H1 (cell line): Measurements from ENCODE around the gene RARA. TPM values are rescaled to one million over a fixed set of nuclear protein-coding genes. Genes with fewer than 3 reads are reported as not detected.

Experiments used
- CTCF ChIA-PET: fragments of 300-600 bp; sonication (Branson Sonifier 250); formaldehyde crosslinking; loops from one replicate; lab custom pipeline; 2021; ENCODE audit not compliant: partially characterized antibody; lab: Charles Lee
- POLR2A ChIA-PET: fragments of 300-600 bp; sonication (Branson Sonifier 250); formaldehyde crosslinking; loops from one replicate; lab custom pipeline; 2021; ENCODE audit warnings: inconsistent platforms; ENCODE audit not compliant: partially characterized antibody; lab: Charles Lee
- DNase-seq, 2 experiments: peaks; one replicate each; pipeline versions ENCODE4 v3.0.0 to v3.0.0-alpha.2; 2010 to 2022; ENCODE audit warnings: low spot score in 2 of 2, low read depth in 1 of 2, mixed read lengths in 1 of 2
- FAIRE-seq: peaks from 2 replicates; lab custom pipeline; 2011; peaks lifted over from hg19 to GRCh38; lab: Jason Lieb, UNC
- H2AFZ ChIP-seq: 2 replicates; pipeline ENCODE4 v1.8.1; 2012; ENCODE audit warnings: low read length, inconsistent platforms
- H2AK5ac ChIP-seq: 2 replicates; pipeline ENCODE4 v1.6.1; 2013; ENCODE audit warnings: low read depth, low read length
- H2BK120ac ChIP-seq: replicated peaks from 2 replicates; pipeline ENCODE3; 2013; ENCODE audit warnings: low read depth, low read length, inconsistent platforms
- H2BK12ac ChIP-seq: 2 replicates; pipeline ENCODE4 v1.6.1; 2013; ENCODE audit warnings: low read depth, low read length
- H2BK15ac ChIP-seq: 2 replicates; pipeline ENCODE4 v1.6.1; 2013; ENCODE audit warnings: low read length
- H2BK20ac ChIP-seq: 2 replicates; pipeline ENCODE4 v1.6.1; 2013; ENCODE audit warnings: low read length
- H2BK5ac ChIP-seq: 2 replicates; pipeline ENCODE4 v1.6.1; 2013; ENCODE audit warnings: low read depth, low read length
- H3K14ac ChIP-seq: 2 replicates; pipeline ENCODE4 v1.6.1; 2013; ENCODE audit warnings: inconsistent platforms; ENCODE audit not compliant: insufficient read length
- H3K18ac ChIP-seq: 2 replicates; pipeline ENCODE4 v1.6.1; 2013; ENCODE audit warnings: low read length; ENCODE audit errors: extremely low read depth
- H3K23ac ChIP-seq: 2 replicates; pipeline ENCODE4 v1.6.1; 2013; ENCODE audit warnings: inconsistent platforms; ENCODE audit not compliant: insufficient read length
- H3K23me2 ChIP-seq: 2 replicates; pipeline ENCODE4 v1.6.1; 2013; ENCODE audit warnings: low read depth, low read length
- H3K27ac ChIP-seq: 2 replicates; pipeline ENCODE4 v1.6.1; 2011; ENCODE audit warnings: low read depth, low read length, inconsistent platforms
- H3K27me3 ChIP-seq, 4 experiments: replicated peaks in 1 of 4; 1 replicate in 1 of 4; 2 replicates in 3 of 4; pipeline versions ENCODE4 v1.6.1 to v1.8.1; 2011 to 2013; ENCODE audit warnings: low read length in 3 of 4, mild to moderate bottlenecking in 3 of 4, inconsistent platforms in 2 of 4, mixed read lengths in 2 of 4, moderate library complexity in 1 of 4; ENCODE audit not compliant: control insufficient read depth in 3 of 4, insufficient read depth in 3 of 4; ENCODE audit errors: extremely low read depth in 1 of 4
- H3K36me3 ChIP-seq, 4 experiments: 2 replicates each; pipeline versions ENCODE4 v1.6.1 to v1.8.1; 2011 to 2013; ENCODE audit warnings: mild to moderate bottlenecking in 4 of 4, low read length in 3 of 4, moderate library complexity in 2 of 4, control low read depth in 1 of 4, inconsistent platforms in 1 of 4; ENCODE audit not compliant: insufficient read depth in 4 of 4, control insufficient read depth in 2 of 4
- H3K4ac ChIP-seq: replicated peaks from 2 replicates; pipeline ENCODE3; 2013; ENCODE audit warnings: low read length, low read depth, mixed read lengths, inconsistent platforms; ENCODE audit not compliant: insufficient read length
- H3K4me1 ChIP-seq, 4 experiments: replicated peaks in 1 of 4; 1 replicate in 1 of 4; 2 replicates in 3 of 4; pipeline versions ENCODE4 v1.6.1 to v1.8.1; 2011 to 2013; ENCODE audit warnings: low read length in 3 of 4, inconsistent platforms in 2 of 4, mixed read lengths in 1 of 4; ENCODE audit not compliant: insufficient read depth in 4 of 4, control insufficient read depth in 3 of 4
- H3K4me2 ChIP-seq, 2 experiments: 2 replicates each; pipeline versions ENCODE4 v1.6.1 to v1.8.1; 2011 to 2013; ENCODE audit warnings: low read depth in 2 of 2, low read length in 2 of 2, control low read depth in 1 of 2, inconsistent platforms in 1 of 2, mild to moderate bottlenecking in 1 of 2; ENCODE audit not compliant: insufficient read depth in 1 of 2
- H3K4me3 ChIP-seq, 4 experiments: fragments of 200-600, 300-600 bp in 1 of 4; sonication (generic), shearing (Covaris generic), sonication (Bioruptor Twin) in 1 of 4; 2 replicates each; pipeline versions ENCODE4 v1.5.1 to v1.8.1; 2011 to 2016; ENCODE audit warnings: low read length in 4 of 4, low read depth in 3 of 4, control low read depth in 2 of 4, inconsistent platforms in 2 of 4, mild to moderate bottlenecking in 2 of 4, mixed read lengths in 1 of 4, moderate library complexity in 1 of 4; ENCODE audit not compliant: insufficient read depth in 2 of 4; ENCODE audit errors: extremely low read depth in 1 of 4
- H3K56ac ChIP-seq: replicated peaks from 2 replicates; pipeline ENCODE3; 2013; ENCODE audit warnings: low read depth, mild to moderate bottlenecking, mixed read lengths, low read length, inconsistent platforms; ENCODE audit not compliant: insufficient read length
- H3K79me1 ChIP-seq: 2 replicates; pipeline ENCODE4 v1.6.1; 2013; ENCODE audit warnings: low read depth, low read length, control low read depth
- H3K79me2 ChIP-seq, 2 experiments: 2 replicates each; pipeline versions ENCODE4 v1.6.1 to v1.8.1; 2012 to 2013; ENCODE audit warnings: low read length in 2 of 2, mild to moderate bottlenecking in 2 of 2, inconsistent platforms in 1 of 2; ENCODE audit not compliant: insufficient read depth in 2 of 2, control insufficient read depth in 1 of 2
- H3K9ac ChIP-seq, 4 experiments: replicated peaks in 1 of 4; 1 replicate in 1 of 4; 2 replicates in 3 of 4; pipeline versions ENCODE4 v1.6.1 to v1.8.1; 2011 to 2013; ENCODE audit warnings: low read depth in 3 of 4, low read length in 3 of 4, control low read depth in 2 of 4, mild to moderate bottlenecking in 2 of 4, moderate library complexity in 2 of 4, inconsistent platforms in 1 of 4; ENCODE audit errors: extremely low read depth in 1 of 4
- H3K9me3 ChIP-seq, 2 experiments: 2 replicates each; pipeline versions ENCODE4 v1.6.1 to v1.8.1; 2012 to 2013; ENCODE audit warnings: mild to moderate bottlenecking in 2 of 2, moderate library complexity in 2 of 2, control low read depth in 1 of 2, inconsistent platforms in 1 of 2, low read depth in 1 of 2, low read length in 1 of 2, mixed read lengths in 1 of 2; ENCODE audit not compliant: insufficient read depth in 2 of 2
- H4K20me1 ChIP-seq, 2 experiments: replicated peaks in 1 of 2; 2 replicates each; pipeline versions ENCODE3 to v1.8.1; 2011 to 2013; ENCODE audit warnings: inconsistent platforms in 2 of 2, low read length in 2 of 2, mild to moderate bottlenecking in 1 of 2; ENCODE audit not compliant: insufficient read depth in 2 of 2, control insufficient read depth in 1 of 2
- H4K5ac ChIP-seq: 2 replicates; pipeline ENCODE4 v1.6.1; 2013; ENCODE audit warnings: low read length, low read depth, mixed read lengths, inconsistent platforms; ENCODE audit not compliant: insufficient read length
- H4K8ac ChIP-seq: 2 replicates; pipeline ENCODE4 v1.8.0; 2013; ENCODE audit warnings: mild to moderate bottlenecking, moderate library complexity, low read length, inconsistent platforms; ENCODE audit not compliant: insufficient read depth; ENCODE audit errors: extremely low read depth
- H4K91ac ChIP-seq: replicated peaks from 2 replicates; pipeline ENCODE3; 2013; ENCODE audit warnings: low read length, mixed read lengths, inconsistent platforms; ENCODE audit not compliant: insufficient read length
- CBX8 ChIP-seq: fragments of 300-800, 300-1000 bp; sonication (generic); IDR thresholded peaks from 2 replicates; pipeline ENCODE4 v1.7.1; 2016; ENCODE audit warnings: low read depth, low read length, borderline replicate concordance
- CEBPB ChIP-seq: IDR thresholded peaks from 2 replicates; pipeline ENCODE4 v1.6.1; 2012; ENCODE audit warnings: low read depth, low read length
- CHD1 ChIP-seq: IDR thresholded peaks from 2 replicates; pipeline ENCODE4 v1.6.1; 2012; ENCODE audit warnings: low read depth, low read length, improper control_type of control experiment
- GABPA ChIP-seq: IDR thresholded peaks from 2 replicates; pipeline ENCODE4 v1.6.1; 2011; ENCODE audit warnings: mild to moderate bottlenecking, low read length, moderate library complexity, borderline replicate concordance; ENCODE audit not compliant: insufficient read depth
- JUN ChIP-seq: IDR thresholded peaks from 2 replicates; pipeline ENCODE4 v1.6.1; 2011; ENCODE audit warnings: low read depth, mild to moderate bottlenecking, improper control_type of control experiment, low read length
- KDM5A ChIP-seq: fragments of 200-600 bp; IDR thresholded peaks from 2 replicates; pipeline ENCODE4 v1.7.1; 2012; ENCODE audit warnings: mild to moderate bottlenecking, low read length, inconsistent platforms, mixed read lengths
- NRF1 ChIP-seq: IDR thresholded peaks from 2 replicates; pipeline ENCODE4 v1.6.1; 2011; ENCODE audit warnings: mild to moderate bottlenecking, low read depth, low read length, improper control_type of control experiment
- POLR2AphosphoS5 ChIP-seq: IDR thresholded peaks from 2 replicates; pipeline ENCODE4 v1.6.1; 2011; ENCODE audit warnings: low read depth, low read length
- RNF2 ChIP-seq: fragments of 200-900, 300-1000 bp; sonication (generic); IDR thresholded peaks from 2 replicates; pipeline ENCODE4 v1.7.1; 2016; ENCODE audit warnings: borderline replicate concordance, low read depth, mild to moderate bottlenecking, antibody characterized with exemption, low read length; ENCODE audit not compliant: poor library complexity, severe bottlenecking; ENCODE audit errors: missing control alignments
- SIX5 ChIP-seq: IDR thresholded peaks from 2 replicates; pipeline ENCODE4 v1.6.1; 2011; ENCODE audit warnings: mild to moderate bottlenecking, low read depth, low read length
- TAF1 ChIP-seq: IDR thresholded peaks from 2 replicates; pipeline ENCODE4 v1.6.1; 2011; ENCODE audit warnings: mild to moderate bottlenecking, low read depth, low read length
- TCF12 ChIP-seq: IDR thresholded peaks from 2 replicates; pipeline ENCODE4 v1.6.1; 2011; ENCODE audit warnings: low read depth, mild to moderate bottlenecking, low read length
- WGBS, 2 experiments: shearing (Covaris generic) in 1 of 2; methylation state at CpG; one replicate each; pipeline versions ENCODE4 v1.1.6 to v1.1.7; 2013 to 2015; ENCODE audit warnings: low lambda C conversion rate in 2 of 2, mixed read lengths in 2 of 2, inconsistent platforms in 1 of 2, low coverage in 1 of 2, missing lambda C conversion rate in 1 of 2; ENCODE audit not compliant: insufficient replicate concordance in 2 of 2, insufficient coverage in 1 of 2, insufficient read length in 1 of 2; ENCODE audit errors: extremely low coverage in 1 of 2, missing lambda C conversion rate in 1 of 2; 5-methylcytosine and 5-hydroxymethylcytosine counted together
- polyA plus RNA-seq, 7 experiments: library from polyadenylated mRNA; depleted of rRNA in 3 of 7; stranded (reverse) in 5 of 7; unstranded in 2 of 7; fragments of >200 nt in 5 of 7; fragments of 200-250 nt in 2 of 7; gene quantifications; 1 replicate in 5 of 7; 2 replicates in 1 of 7; 4 replicates in 1 of 7; pipeline versions ENCODE4 v1.2.1 to v1.2.3, GENCODE V29; 2011 to 2013; ENCODE audit warnings: missing spikeins in 2 of 7, mixed read lengths in 2 of 7
- total RNA-seq: library from RNA; stranded (reverse); fragmentation: NEBNext Ultra II Directional; extraction: Animal tissue kit (Norgen Biotek cat#: 25700); gene quantifications from 2 replicates; pipeline ENCODE4 v1.2.1, GENCODE V29; 2021

The RARA gene
- total and polyA plus RNA-seq, 2 of the 8 experiments (the other 6 are each of a cell fraction or from before 2014, with no cell fraction given): 4.4 to 16.5 TPM

DNA sequence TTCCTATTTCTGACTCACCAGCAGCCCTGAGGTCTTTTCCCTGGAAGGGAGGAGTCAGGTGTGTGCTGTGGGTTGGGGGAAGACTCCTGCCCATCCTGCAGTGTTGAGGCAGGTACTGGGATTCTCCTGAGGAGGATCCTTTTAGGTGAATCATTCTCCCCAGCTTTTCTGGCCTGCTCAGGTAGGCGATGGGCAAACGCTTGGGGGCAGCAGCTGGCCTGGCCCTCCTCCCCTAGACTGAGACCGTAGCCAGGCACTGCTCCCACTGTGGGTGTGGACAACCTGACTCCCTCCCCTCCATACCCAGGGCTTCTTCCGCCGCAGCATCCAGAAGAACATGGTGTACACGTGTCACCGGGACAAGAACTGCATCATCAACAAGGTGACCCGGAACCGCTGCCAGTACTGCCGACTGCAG, 40.5 kb downstream of the RARA start:
- Histone ChIP-seq H3K23me2 (peaks cover 13% of the 10 kb centered on the region; the same call in 1 of the 2 replicates), H3K79me2 (no peaks in the 10 kb centered on the region; a peak in 1 of 4 replicates), H3K9ac (no peak overlapping the region), H3K4me1 (peaks cover 12 to 55% (median 42%) of the 10 kb centered on the region in 4 experiments), H4K5ac (no peak overlapping the region), H2BK5ac (no peak overlapping the region), H3K4ac (no peak overlapping the region), H3K27me3 (peaks cover 5 to 51% (median 38%) of the 10 kb centered on the region in 4 experiments), H3K23ac (no peak overlapping the region), H4K20me1 (peaks cover 25 to 44% of the 10 kb centered on the region in 2 experiments), H3K4me2 (no peak overlapping the region), H3K56ac (no peak overlapping the region), H2AFZ (no peak overlapping the region), H2AK5ac (peak overlapping the region; percentile 33; the same call in 1 of the 2 replicates), H2BK15ac (no peak overlapping the region), H2BK12ac (no peak overlapping the region), H3K9me3 (no peaks in the 10 kb centered on the region), H2BK20ac (no peak overlapping the region), H3K14ac (no peak overlapping the region), H3K79me1 (peaks cover 5% of the 10 kb centered on the region; the same call in 1 of the 2 replicates), H4K91ac (no peak overlapping the region), H2BK120ac (no peak overlapping the region), H3K36me3 (no peaks in the 10 kb centered on the region; a peak in 1 of 8 replicates), H4K8ac (no peak overlapping the region; the same call in 1 of the 2 replicates), H3K4me3 (no peak overlapping the region), H3K18ac (no peak overlapping the region), H3K27ac (no peak overlapping the region)
- ChIA-PET POLR2A (interaction anchor here (27.8 kb wide), 1 partner anchor 47 kb away, joined by 570 read pairs; the partner anchor contains the start of genes CDC6 and RARA), CTCF (interaction anchor here (1.0 to 30.8 kb wide), 4 partner anchors 7 to 31 kb away, joined by 3 to 1198 read pairs (median 38); partner anchors contain the start of genes GJD3 and RARA)
- no peak for FAIRE-seq
- no peak for DNase-seq
- TF ChIP-seq POLR2AphosphoS5 (no peak), TAF1 (no peak), CEBPB (no peak), KDM5A (no peak), JUN (no peak), CBX8 (no peak), TCF12 (no peak), RNF2 (no peak), NRF1 (no peak), CHD1 (no peak), SIX5 (no peak), GABPA (no peak)
- 91% methylated on average over 10 of the region's 10 CpGs; no CpG with 5 or more reads in 1 of the 2 experiments for WGBS, 2 experiments
